ENCODE results near the gene COPS6. TPM values are rescaled to one million over a fixed set of nuclear protein-coding genes. Genes with fewer than 3 reads are reported as not detected.

COPS6 gene
- total and polyA plus RNA-seq, 10 donors: 47.0 to 89.6 (median 76.3) TPM

GRCh38 chr7:100082978-100083377 lies 5.8 kb upstream of the COPS6 start:
- intact Hi-C loops (cut with DNase I; ENCODE audit: low total_unique reads): loop anchor here (5.0 kb wide), 1 partner anchor 44 kb away; the partner anchor contains the start of gene MBLAC1
- Histone ChIP-seq H3K36me3 (peaks cover 0 to 23% (median 13%) of the 10 kb centered on the region in 6 donors), H3K27me3 (replicated peaks in 1 of 7) (no peaks in the 10 kb centered on the region), H3K27ac (peak overlapping the region in 7 of 8 donors; percentile 75 to 92 (median 89)), H3K9me3 (no peaks in the 10 kb centered on the region), H3K4me1 (peaks cover 21 to 58% (median 41%) of the 10 kb centered on the region in 6 donors), H3K4me3 (peak overlapping the region in 1 of 8 donors; percentile 99)
- TF ChIP-seq POLR2AphosphoS5 (IDR thresholded peaks at IDR 0.05) (no peak), CTCF (IDR thresholded peaks at IDR 0.05 in 8 of 11, conservative IDR thresholded peaks at IDR 0.05 in 3 of 11) (no peak), POLR2A (IDR thresholded peaks at IDR 0.05) (no peak)
- 57 to 74% (median 62%) methylated on average over 4 of the region's 4 CpGs for WGBS, 5 donors
- no peak for DNase-seq

DNA sequence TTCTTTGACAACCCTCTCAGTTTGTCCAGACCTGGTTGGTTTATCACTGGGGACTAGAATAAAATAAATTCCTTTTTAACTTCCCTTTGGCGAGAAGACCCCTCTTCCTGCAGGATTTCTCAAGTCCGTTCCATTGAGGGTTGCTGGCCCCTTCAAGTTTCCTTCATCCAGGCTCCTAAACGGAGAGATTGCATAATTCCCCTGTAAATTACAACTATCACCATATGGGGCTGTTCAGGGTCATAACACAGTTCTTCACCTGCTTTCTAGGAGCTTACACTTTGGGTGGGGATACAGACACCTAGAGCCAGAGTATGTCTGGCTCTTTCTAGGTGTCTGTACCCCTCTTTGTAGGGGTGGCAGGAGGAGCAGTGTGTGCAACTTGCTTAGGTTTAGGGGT lies 3.3 kb upstream of the COPS6 start:
- Histone ChIP-seq H3K27me3 (replicated peaks in 1 of 7) (no peaks in the 10 kb centered on the region), H3K27ac (peak overlapping the region in 2 of 8 donors; percentile 7 to 90), H3K36me3 (peaks cover 0 to 7% (median 4%) of the 10 kb centered on the region in 6 donors), H3K4me3 (no peak overlapping the region), H3K9me3 (no peaks in the 10 kb centered on the region), H3K4me1 (peaks cover 26 to 61% (median 46%) of the 10 kb centered on the region in 6 donors)
- no peak for DNase-seq
- no peak for TF ChIP-seq POLR2AphosphoS5 (IDR thresholded peaks at IDR 0.05)
- TF ChIP-seq POLR2A (IDR thresholded peaks at IDR 0.05): no peak
- TF ChIP-seq CTCF (IDR thresholded peaks at IDR 0.05 in 8 of 11, conservative IDR thresholded peaks at IDR 0.05 in 3 of 11): no peak
- WGBS, 5 donors: 40 to 59% (median 52%) methylated on average over 3 of the region's 3 CpGs
- intact Hi-C loops (cut with DNase I; ENCODE audit: low total_unique reads): no loop called here

GRCh38 chr7:100087055-100087750 lies 1.6 kb upstream of the COPS6 start:
- Histone ChIP-seq H3K4me3 (no peak overlapping the region), H3K36me3 (peaks cover 3 to 24% (median 21%) of the 10 kb centered on the region in 6 donors), H3K27me3 (replicated peaks in 1 of 7) (no peaks in the 10 kb centered on the region), H3K27ac (peak overlapping the region in 5 of 8 donors; percentile 15 to 94 (median 90)), H3K4me1 (peaks cover 23 to 60% (median 37%) of the 10 kb centered on the region in 6 donors), H3K9me3 (no peaks in the 10 kb centered on the region)
- no peak for TF ChIP-seq CTCF (IDR thresholded peaks at IDR 0.05 in 8 of 11, conservative IDR thresholded peaks at IDR 0.05 in 3 of 11)
- no peak for TF ChIP-seq POLR2AphosphoS5 (IDR thresholded peaks at IDR 0.05)
- no peak for TF ChIP-seq POLR2A (IDR thresholded peaks at IDR 0.05)
- no peak for DNase-seq
- 87 to 92% (median 87%) methylated on average over 10 of the region's 10 CpGs for WGBS, 5 donors
- intact Hi-C loops (cut with DNase I; ENCODE audit: low total_unique reads): no loop called here

GRCh38 chr7:100088095-100088620 lies 611 bp upstream of the COPS6 start:
- DNase-seq: peak; percentile 74
- peaks cover 15 to 60% (median 29%) of the 10 kb centered on the region in 6 donors for H3K4me1 ChIP-seq
- WGBS, 5 donors: 73 to 84% (median 78%) methylated on average over 10 to 11 of the region's 11 CpGs
- peak overlapping the region; percentile 76 to 94 (median 90) for H3K27ac ChIP-seq
- peak overlapping the region; percentile 58 to 97 (median 77) for H3K4me3 ChIP-seq
- TF ChIP-seq CTCF (IDR thresholded peaks at IDR 0.05 in 8 of 11, conservative IDR thresholded peaks at IDR 0.05 in 3 of 11): no peak
- TF ChIP-seq POLR2AphosphoS5 (IDR thresholded peaks at IDR 0.05): no peak
- no peak for TF ChIP-seq POLR2A (IDR thresholded peaks at IDR 0.05)
- no peaks in the 10 kb centered on the region for H3K27me3 ChIP-seq (replicated peaks in 1 of 7)
- peaks cover 3 to 33% (median 31%) of the 10 kb centered on the region in 6 donors for H3K36me3 ChIP-seq
- no peaks in the 10 kb centered on the region for H3K9me3 ChIP-seq
- intact Hi-C loops (cut with DNase I; ENCODE audit: low total_unique reads): no loop called here
